22Rv1 (cell line): Measurements from ENCODE around the gene ZNF865.

Experiments
- H3K27ac ChIP-seq: fragments of 450-650 bp; 2 replicates; pipeline ENCODE4 v1.5.1; 2017
- CTCF ChIP-seq: fragments of 450-650 bp; IDR thresholded peaks from 2 replicates; pipeline ENCODE4 v1.5.1; 2017; ENCODE audit warnings: mild to moderate bottlenecking
- ZFX ChIP-seq: fragments of 450-650 bp; IDR thresholded peaks from 2 replicates; pipeline ENCODE4 v1.6.1; 2017; ENCODE audit warnings: antibody characterized with exemption, borderline replicate concordance

ZNF865 gene

GRCh38 chr19:55645512-55645881, 40.0 kb downstream of the ZNF865 start:
- no peak for TF ChIP-seq ZFX
- TF ChIP-seq CTCF, result no peak
- peak overlapping the region; percentile 97; the same call in 1 of the 2 replicates for H3K27ac ChIP-seq

- H3K27ac ChIP-seq, result peak overlapping the region; percentile 85
- TF ChIP-seq CTCF (no peak), ZFX (no peak)
Observed at GRCh38 chr19:55646889-55647731, 41.7 kb downstream of the ZNF865 start.

GRCh38 chr19:55647732-55648584, 42.5 kb downstream of the ZNF865 start, which contains the start of gene CCDC106:
CCDC106 (plus strand) TSS chr19:55648212; CDS start chr19:55649047, 835 bp downstream.
- TF ChIP-seq CTCF, result no peak
- TF ChIP-seq ZFX, result no peak
- peak within 1 kb of the TSS; percentile 85 for H3K27ac ChIP-seq

- peak overlapping the region; percentile 85 for H3K27ac ChIP-seq
Observed at GRCh38 chr19:55648585-55649267, 43.3 kb downstream of the ZNF865 start.

GRCh38 chr19:55649268-55650125, 44.0 kb downstream of the ZNF865 start:
- H3K27ac ChIP-seq, result peak overlapping the region; percentile 85
- TF ChIP-seq CTCF, result no peak
- TF ChIP-seq ZFX, result no peak

More at GRCh38 chr19:55648585-55649267, 43.3 kb downstream of the ZNF865 start:
- TF ChIP-seq CTCF (no peak), ZFX (no peak)

- TF ChIP-seq ZFX (no peak), CTCF (no peak)
- H3K27ac ChIP-seq, result no peak overlapping the region
Observed at GRCh38 chr19:55650126-55650557, 44.7 kb downstream of the ZNF865 start.
